Measurements from ENCODE around the gene SIAH1. TPM values are rescaled to one million over a fixed set of nuclear protein-coding genes. Genes with fewer than 3 reads are reported as not detected.

The SIAH1 gene
- total RNA-seq, 1 experiment from 2014 or later, result 33.2 TPM

GRCh38 chr16:48347980-48348379, 37.2 kb downstream of the SIAH1 start:
- H3K14ac ChIP-seq (ENCODE audit: insufficient read depth, low read length), result no peak overlapping the region
- no peak overlapping the region for H4K8ac ChIP-seq (replicated peaks; ENCODE audit: insufficient read length, low read depth, low read length)
- no peak overlapping the region for H3T11ph ChIP-seq (ENCODE audit: low read length)
- no peak overlapping the region for H3K9ac ChIP-seq (ENCODE audit: extremely low read depth, insufficient read length, low read length)
- H2BK12ac ChIP-seq (ENCODE audit: insufficient read length, low read depth, low read length), result no peak overlapping the region
- no peak overlapping the region for H2BK15ac ChIP-seq (ENCODE audit: low read depth, low read length)
- H3K79me2 ChIP-seq (ENCODE audit: insufficient read depth, low read length), result 0 out of 2 replicates have a peak, but pooled peaks cover 3% of the 10 kb centered on the region
- no peak for TF ChIP-seq CTCF (conservative IDR thresholded peaks at IDR 0.05)
- DNase-seq, result no peak
- H4K20me1 ChIP-seq (ENCODE audit: control insufficient read depth, insufficient read depth, insufficient read length), result no peaks in the 10 kb centered on the region
- H3K4ac ChIP-seq (ENCODE audit: low read depth, low read length), result no peak overlapping the region
- H2AK5ac ChIP-seq (ENCODE audit: insufficient read length, low read length), result no peak overlapping the region
- no peak overlapping the region for H2AFZ ChIP-seq (ENCODE audit: low read length)
- no peak overlapping the region for H3K27ac ChIP-seq (ENCODE audit: insufficient read length, low read depth, low read length)
- H4K5ac ChIP-seq (ENCODE audit: insufficient read length, low read depth, low read length), result no peak overlapping the region
- no peak overlapping the region for H3K4me2 ChIP-seq (ENCODE audit: insufficient read depth, insufficient read length, low read length)
- no peak overlapping the region for H3K56ac ChIP-seq (ENCODE audit: insufficient read length, low read depth, low read length)
- no peak overlapping the region for H3K4me3 Mint-ChIP-seq
- no peaks in the 10 kb centered on the region for H3K27me3 ChIP-seq (ENCODE audit: insufficient read depth, low read length)
- no peaks in the 10 kb centered on the region for H3K27me3 Mint-ChIP-seq (ENCODE audit: low read depth)
- H3K27ac Mint-ChIP-seq, result no peak overlapping the region
- H3K18ac ChIP-seq (ENCODE audit: insufficient read length, low read depth, low read length), result no peak overlapping the region
- H3K79me1 ChIP-seq (ENCODE audit: insufficient read depth, low read depth, low read length, poor library complexity, severe bottlenecking), result no peaks in the 10 kb centered on the region
- peaks cover 11 to 42% (median 21%) of the 10 kb centered on the region in 3 experiments; a peak in 5 of 7 replicates for H3K36me3 Mint-ChIP-seq (ENCODE audit: insufficient read depth in 1 of 3, low read depth in 3 of 3)
- no peak overlapping the region for H2BK120ac ChIP-seq (ENCODE audit: low read depth, low read length, poor library complexity, severe bottlenecking)
- no peaks in the 10 kb centered on the region for H3K9me3 Mint-ChIP-seq
- no CpG with 5 or more reads among the region's 4 CpGs for WGBS (ENCODE audit: extremely low coverage, insufficient read length, low lambda C conversion rate)
- no peaks in the 10 kb centered on the region for H3K4me1 ChIP-seq (ENCODE audit: insufficient read depth, low read length)
- no peak overlapping the region for H2BK20ac ChIP-seq (ENCODE audit: low read depth, low read length, poor library complexity, severe bottlenecking)
- no peaks in the 10 kb centered on the region for H3K9me3 ChIP-seq (ENCODE audit: control insufficient read depth, low read depth, low read length)
- no peak overlapping the region for H4K91ac ChIP-seq (ENCODE audit: insufficient read length, low read depth, low read length)
- no peaks in the 10 kb centered on the region for H3K4me1 Mint-ChIP-seq
- H3K23ac ChIP-seq (ENCODE audit: insufficient read length, low read depth, low read length), result no peak overlapping the region
- no peaks in the 10 kb centered on the region for H3K23me2 ChIP-seq (ENCODE audit: insufficient read length, low read depth, low read length, poor library complexity, severe bottlenecking)
- H2BK5ac ChIP-seq (ENCODE audit: insufficient read length, low read length), result no peak overlapping the region
